Retina (tissue), 1 donor: ENCODE measurements around the gene DPP6.

Experiments used
- DNase-seq: peaks from one replicate; pipeline ENCODE4 v3.0.0-alpha.2; 2016

Gene DPP6

DNA sequence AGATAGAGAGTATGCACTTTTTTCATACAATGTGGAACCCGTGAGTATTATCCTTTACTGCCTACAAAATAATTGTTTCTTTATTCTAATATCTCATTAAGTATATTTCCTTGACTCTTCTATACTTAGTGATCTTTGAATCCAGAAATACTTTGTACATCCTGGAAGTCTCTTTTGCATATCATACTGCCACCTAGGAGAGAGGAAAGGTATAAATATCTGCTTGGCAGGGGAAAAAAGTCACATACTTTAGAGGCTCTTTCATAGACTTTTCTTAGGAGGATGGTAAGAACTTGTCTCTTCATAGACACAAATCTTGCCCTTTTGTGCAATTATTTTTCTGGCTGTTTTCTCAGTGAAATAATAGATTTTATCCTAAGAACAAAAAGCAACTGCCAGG, 514.7 kb downstream of the DPP6 start:
- DNase-seq = no peak

DNA sequence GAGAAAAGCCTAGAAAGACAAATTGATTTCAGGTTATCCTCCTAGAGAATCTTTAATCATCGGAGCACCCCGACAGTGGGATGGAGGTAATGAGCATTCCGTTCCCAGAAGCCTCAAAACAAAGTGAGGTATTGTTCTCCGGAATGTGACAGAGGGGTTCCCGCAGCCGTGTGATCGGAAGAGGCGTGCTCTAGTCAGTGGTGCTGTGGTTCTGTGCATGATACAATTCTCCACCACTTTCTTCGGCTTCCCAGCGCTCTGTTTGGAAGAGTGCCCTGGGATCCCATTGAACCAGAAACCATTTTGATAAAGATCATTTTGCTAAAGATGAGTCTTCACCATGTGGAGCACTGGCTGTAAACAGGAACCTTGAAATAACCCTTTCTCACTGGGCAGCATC, 516.1 kb downstream of the DPP6 start:
- DNase-seq = no peak

DNA sequence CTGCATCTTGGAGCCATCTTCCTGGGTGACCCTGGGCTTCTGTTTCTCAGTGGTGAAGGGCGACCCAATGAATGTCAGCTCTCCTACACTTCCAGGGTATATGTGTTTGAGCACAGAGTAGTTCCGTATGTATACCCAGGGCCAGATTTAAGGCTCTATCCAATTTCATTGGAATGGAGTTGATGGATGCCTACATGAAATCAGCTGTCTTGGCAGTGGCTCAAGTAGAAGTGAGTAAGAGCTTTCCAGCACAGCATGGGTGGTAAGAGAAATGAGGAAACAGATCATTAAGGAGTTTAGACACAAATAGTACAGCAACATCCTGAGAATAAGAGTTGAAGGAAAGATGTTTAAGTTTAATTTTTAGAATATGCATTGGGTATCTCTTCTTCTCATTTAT, 517.7 kb downstream of the DPP6 start:
- no peak for DNase-seq

GRCh38 chr7:154571772-154572171, 519.6 kb downstream of the DPP6 start:
- no peak for DNase-seq

- DNase-seq = no peak
Measured at GRCh38 chr7:154574235-154574634, 522.0 kb downstream of the DPP6 start.

DNA sequence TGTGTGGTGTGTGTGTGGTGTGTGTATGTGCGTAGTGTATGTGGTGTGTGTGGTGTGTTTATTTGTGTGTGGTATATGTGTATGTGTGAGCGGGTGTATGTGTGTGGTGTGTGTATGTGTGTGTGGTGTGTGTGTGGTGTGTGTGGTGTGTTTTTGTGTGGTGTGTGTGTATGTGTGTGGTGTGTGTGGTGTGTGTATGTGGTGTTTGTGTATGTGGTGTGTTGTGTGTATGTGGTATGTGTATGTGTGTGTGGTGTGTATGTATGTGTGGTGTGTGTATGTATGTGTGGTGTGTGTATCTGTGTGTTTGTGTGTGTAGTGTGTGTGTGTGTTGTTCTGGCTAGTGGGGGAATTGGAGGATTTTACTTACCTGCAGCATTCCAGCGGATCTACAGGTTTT, 523.3 kb downstream of the DPP6 start:
- no peak for DNase-seq

GRCh38 chr7:154576604-154577003, 524.4 kb downstream of the DPP6 start:
- no peak for DNase-seq

DNA sequence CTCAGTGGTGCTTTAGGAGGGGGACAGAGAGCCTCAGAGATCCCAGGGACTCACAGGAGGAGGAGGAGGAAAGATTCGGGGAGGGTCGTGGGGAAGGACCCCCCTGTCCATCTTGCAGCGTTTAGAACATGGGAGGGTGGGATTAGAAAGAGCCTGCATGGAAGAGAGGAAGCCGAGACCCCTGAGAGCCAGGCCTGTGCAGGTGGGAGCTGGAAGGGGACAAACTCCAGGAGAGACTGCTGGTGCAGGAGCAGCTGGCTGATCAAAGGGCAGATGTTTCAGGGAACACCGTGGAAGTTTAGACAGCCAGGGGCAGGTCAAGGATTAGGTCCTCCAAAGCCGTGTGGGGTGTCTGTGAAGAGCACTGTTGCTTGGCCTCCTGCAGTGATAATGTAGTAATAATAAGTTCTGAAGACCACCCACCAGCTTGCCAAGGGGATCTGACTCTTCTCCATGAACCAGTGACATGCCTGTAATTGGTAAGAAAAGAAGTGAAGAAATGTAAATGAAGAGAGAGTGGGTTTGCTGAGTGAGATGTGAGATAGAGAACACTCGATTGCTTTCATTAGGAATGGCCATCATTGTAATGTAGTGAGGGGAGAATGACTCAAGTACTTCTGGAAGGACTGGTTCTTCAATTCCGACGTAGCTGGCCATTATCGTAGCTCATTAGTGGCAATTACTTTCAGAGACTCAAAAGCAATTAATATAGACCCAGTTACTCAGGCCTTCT, 525.1 kb downstream of the DPP6 start:
- peak; percentile 58 for DNase-seq

DNA sequence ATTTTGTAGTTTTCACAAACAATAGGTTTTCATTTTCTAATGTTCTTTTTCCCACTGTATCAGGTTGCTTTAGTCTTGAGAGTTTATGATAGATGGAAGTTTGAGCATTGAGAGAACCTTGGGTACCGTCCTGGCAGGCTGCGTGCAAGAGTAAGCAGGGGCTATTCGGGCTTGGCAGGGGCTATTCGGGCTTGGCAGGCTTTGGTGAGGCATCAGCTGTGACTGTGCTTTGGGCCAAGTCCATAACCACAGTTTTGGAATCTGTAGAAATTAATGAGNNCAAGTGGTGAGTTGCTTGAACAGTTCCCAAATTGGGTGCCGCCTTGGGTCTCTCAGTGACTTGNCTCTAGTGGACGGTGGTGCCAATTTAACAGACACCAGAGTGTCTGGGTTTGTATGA, 526.1 kb downstream of the DPP6 start:
- DNase-seq = no peak

GRCh38 chr7:154579711-154580110, 527.5 kb downstream of the DPP6 start:
- DNase-seq = no peak

- DNase-seq = no peak
Measured at GRCh38 chr7:154581251-154581890, 529.2 kb downstream of the DPP6 start.

DNA sequence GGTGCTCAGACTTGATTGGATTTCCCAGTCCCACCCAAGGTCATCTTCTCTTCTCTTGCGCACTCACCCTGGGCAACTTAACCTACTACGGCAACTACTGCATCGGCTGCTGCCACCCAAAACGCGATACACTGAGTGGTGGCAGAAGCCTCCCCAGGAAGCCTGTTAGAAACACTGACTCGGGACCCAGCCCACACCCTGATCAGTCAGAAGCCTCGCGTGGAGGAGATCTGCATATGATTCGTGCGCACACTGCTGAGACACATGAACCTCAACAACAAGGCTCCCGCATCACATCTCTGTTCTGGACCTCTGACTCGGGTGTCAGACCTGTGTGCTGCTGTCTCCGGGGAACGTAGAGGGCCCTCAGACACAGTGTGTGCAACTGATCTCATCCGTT, 531.3 kb downstream of the DPP6 start:
- DNase-seq = no peak

DNA sequence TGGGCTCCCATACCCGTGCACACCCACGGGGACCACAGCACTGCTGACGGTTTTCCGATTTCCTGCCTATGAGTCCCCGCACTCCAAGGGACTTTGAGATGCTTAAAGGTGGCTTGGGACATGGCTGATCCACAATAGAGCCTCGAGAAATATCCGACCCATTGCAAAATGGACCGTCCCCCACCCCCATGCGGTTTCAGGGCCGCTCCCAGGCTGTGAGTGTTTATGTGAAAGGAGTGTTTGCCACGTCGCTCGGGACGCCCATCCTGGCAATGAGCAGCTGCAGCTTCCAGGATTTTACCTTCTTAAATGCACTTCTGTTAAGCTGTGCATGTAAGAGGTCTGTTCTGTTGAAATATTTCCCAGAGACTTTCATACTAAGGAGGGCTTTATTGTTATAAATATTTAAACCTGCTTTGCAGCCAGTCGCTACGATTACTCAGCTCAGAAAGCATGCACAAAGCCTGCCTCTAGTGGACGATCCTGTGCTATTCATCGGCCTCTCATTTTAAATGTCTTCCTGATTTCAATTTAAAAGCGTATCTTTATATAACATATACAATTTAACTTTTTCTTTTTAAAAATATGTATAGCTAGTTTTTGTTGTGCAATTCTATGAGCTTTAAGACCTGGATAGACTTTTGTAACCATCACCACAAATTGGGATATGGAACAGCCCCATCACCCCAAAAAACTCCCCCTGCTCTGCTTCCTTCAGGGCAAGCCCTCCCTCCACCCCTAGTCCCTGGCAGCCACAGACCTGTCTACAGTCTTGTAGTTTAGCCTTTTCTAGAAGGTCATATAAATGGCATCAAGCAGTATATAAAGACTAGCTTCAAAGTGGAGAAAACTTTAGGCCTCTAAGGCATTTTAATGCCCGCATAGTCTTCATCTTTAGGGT, 532.4 kb downstream of the DPP6 start:
- DNase-seq = peak; percentile 48

GRCh38 chr7:154587792-154588191, 535.6 kb downstream of the DPP6 start:
- DNase-seq = no peak

DNA sequence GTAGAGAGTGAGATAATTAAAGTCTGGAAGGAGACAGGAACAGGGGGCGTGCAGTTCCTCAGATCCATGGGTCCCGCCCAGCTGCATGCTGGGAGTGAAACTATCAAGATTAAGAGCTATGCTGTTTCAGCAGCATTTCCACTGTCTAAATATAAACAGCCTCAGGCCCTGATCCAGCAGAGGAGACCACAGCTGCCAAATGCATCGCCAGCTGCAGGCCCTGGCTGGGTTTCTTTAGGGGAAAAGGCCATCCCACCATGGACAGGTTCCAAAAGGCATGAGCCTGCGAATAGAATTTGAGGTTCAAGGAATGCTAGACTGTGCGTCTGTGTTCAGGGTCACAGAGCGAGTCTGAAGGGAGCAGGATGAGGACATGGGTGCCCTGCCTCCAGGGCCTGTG, 539.3 kb downstream of the DPP6 start:
- no peak for DNase-seq

- no peak for DNase-seq
Measured at GRCh38 chr7:154592388-154592787, 540.2 kb downstream of the DPP6 start.

DNA sequence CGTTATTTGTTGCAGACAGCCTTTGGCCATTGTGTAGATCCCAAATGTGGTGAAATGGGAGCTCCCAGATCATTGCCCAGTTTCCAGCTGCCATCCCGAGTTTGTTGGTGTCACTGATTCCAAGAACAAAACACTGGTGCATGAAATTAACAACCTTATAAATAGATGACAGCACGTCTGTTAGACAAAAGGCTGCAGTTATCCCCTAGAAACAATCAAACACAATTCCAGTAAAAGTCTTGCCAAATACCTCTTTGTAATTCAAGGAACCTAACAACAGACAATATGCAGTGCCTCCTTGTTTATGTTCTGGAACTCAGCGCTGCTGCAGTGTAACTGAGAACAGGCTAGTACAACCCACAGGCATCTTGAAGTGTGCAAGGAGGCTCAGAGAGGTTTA, 546.2 kb downstream of the DPP6 start:
- DNase-seq = no peak

DNA sequence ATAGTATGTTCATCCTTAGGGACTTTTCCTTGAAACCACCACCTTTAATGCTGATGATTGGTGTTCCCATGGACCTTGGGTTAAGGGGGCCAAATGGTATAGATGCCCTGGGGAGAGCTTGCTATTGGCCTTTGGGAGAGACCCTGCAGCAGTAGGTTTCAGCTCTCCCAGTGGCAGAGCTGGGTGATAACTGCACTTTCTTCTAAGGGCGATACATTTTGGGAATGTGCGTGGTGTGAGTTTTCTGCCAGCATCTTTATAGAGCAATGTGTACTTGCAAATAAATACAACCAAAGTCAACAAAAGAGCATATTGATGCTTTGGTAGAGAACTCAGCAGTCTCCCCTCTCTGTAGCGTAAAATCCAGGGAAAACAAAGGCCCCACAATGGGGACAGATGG, 546.7 kb downstream of the DPP6 start:
- DNase-seq = no peak

DNA sequence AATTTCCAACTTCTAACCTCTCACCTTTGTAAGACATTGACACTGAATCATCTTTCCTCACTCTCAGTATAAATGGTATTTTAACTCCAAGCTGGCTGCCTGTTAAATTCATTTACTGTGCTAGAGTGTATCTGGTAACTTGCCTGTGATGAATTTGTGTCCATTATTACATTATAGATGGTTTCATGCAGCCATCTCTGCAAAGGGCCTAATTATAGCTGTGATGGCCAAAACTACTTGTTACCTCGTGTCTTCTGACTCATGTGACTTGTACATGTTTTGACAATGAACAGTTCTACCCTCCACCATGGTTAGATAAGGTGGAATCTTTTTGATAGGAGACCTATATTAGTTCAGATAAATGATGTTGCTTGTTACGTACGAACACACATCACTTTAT, 558.7 kb downstream of the DPP6 start:
- DNase-seq = no peak

- no peak for DNase-seq
Measured at GRCh38 chr7:154613811-154614210, 561.6 kb downstream of the DPP6 start.

GRCh38 chr7:154620141-154620755, 568.0 kb downstream of the DPP6 start:
- no peak for DNase-seq

DNA sequence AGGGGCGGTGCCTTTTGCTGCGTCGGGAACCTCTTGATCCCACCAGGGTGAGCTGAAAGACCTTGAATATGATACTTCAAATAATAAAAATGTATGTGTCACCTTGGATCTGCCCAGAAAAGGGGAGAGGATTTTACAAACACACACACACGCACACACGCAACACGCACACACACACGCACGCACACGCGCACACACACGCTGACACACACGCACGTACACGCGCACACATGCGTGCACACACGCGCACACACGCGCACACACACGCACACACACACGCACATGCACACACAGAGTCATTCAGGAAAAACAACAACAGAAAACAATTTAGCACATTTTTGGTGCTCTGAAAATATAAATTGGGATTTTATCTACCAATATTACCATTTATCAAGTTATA, 571.2 kb downstream of the DPP6 start:
- no peak for DNase-seq

DNA sequence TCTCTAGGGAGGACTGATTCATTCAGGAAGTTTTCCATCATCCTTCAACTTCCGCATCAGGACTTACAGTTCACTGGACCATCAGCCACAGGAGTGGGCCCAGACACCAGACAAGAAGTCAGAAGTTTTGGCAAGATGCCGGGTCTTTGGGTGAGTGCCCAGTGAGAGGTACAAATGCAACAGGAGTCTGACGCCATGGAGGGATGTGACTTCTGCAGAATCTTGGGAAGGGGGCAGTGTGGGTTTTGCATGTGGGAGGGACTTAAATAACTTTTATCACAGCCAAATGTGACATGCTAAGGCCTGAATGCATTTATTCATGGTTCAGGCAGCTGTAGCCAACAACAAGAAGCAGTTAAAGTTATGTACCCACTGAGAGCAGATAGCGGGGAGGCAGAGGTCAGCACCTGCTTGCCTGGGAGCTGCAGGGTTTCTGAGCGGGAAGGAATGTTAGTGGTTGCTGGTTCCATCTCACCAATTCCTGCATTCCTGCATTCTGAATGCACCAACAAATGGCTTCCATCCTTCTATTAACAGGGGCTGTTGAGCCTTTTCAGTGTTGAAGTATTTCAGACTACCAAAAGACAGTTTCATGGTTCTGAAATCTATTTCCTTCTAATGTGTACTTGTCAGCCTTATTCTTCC, 575.6 kb downstream of the DPP6 start:
- DNase-seq = no peak
